HG03108 (cell line): ENCODE results near the gene CEP290.

Source experiments
- ATAC-seq: cut with Tn5 transposase; IDR thresholded peaks from one replicate; pipeline ENCODE4 v1.9.1; 2021; ENCODE audit warnings: moderate library complexity; ENCODE audit not compliant: unreplicated experiment

Gene CEP290

GRCh38 chr12:88141774-88142609 is at the start of gene CEP290, which contains the start of gene TMTC3:
Gene CEP290, minus strand, starts transcription at chr12:88142088. Its CDS starts 781 bp downstream, at chr12:88141307.
Gene TMTC3, plus strand, starts transcription at chr12:88142307. Its CDS starts 6,009 bp downstream, at chr12:88148316.
- peak; percentile 97 for ATAC-seq

GRCh38 chr12:88188180-88188579 is 46.3 kb upstream of the CEP290 start:
- no peak for ATAC-seq

GRCh38 chr12:88187571-88187970 is 45.7 kb upstream of the CEP290 start:
- no peak for ATAC-seq

- ATAC-seq: peak; percentile 85
Observed at GRCh38 chr12:88185988-88186387, 44.1 kb upstream of the CEP290 start.

- ATAC-seq: no peak
Observed at GRCh38 chr12:88185279-88185678, 43.4 kb upstream of the CEP290 start.

- ATAC-seq: no peak
Observed at GRCh38 chr12:88184196-88184595, 42.3 kb upstream of the CEP290 start.

GRCh38 chr12:88182416-88182815 is 40.5 kb upstream of the CEP290 start:
- ATAC-seq: no peak

- ATAC-seq: no peak
Observed at GRCh38 chr12:88181881-88182280, 40.0 kb upstream of the CEP290 start.

GRCh38 chr12:88179436-88180014 is 37.6 kb upstream of the CEP290 start:
- ATAC-seq: no peak

GRCh38 chr12:88175544-88175943 is 33.7 kb upstream of the CEP290 start:
- ATAC-seq: no peak

GRCh38 chr12:88172844-88173407 is 31.0 kb upstream of the CEP290 start:
- ATAC-seq: no peak

- no peak for ATAC-seq
Observed at GRCh38 chr12:88167384-88167783, 25.5 kb upstream of the CEP290 start.

- ATAC-seq: no peak
Observed at GRCh38 chr12:88166179-88166578, 24.3 kb upstream of the CEP290 start.

- no peak for ATAC-seq
Observed at GRCh38 chr12:88163371-88163770, 21.5 kb upstream of the CEP290 start.

- no peak for ATAC-seq
Observed at GRCh38 chr12:88156075-88156654, 14.3 kb upstream of the CEP290 start.

- ATAC-seq: no peak
Observed at GRCh38 chr12:88153959-88154358, 12.1 kb upstream of the CEP290 start.

- ATAC-seq: no peak
Observed at GRCh38 chr12:88150063-88150462, 8.2 kb upstream of the CEP290 start.

GRCh38 chr12:88145567-88146505 is 3.9 kb upstream of the CEP290 start:
- ATAC-seq: no peak

- no peak for ATAC-seq
Observed at GRCh38 chr12:88144546-88145468, 2.9 kb upstream of the CEP290 start.
